CD4-positive, alpha-beta T cell (primary cell): Measurements from ENCODE around the gene LRRC15. TPM values are rescaled to one million over a fixed set of nuclear protein-coding genes. Genes with fewer than 3 reads are reported as not detected.

ENCODE experiments used
- ATAC-seq: fragments of 200-7000 bp; cut with Tn5 transposase; one replicate; pipeline ENCODE4 v1.10.0; 2022; ENCODE audit warnings: mild to moderate bottlenecking; ENCODE audit not compliant: poor library complexity
- CTCF ChIA-PET: fragments of 350-600 bp; sonication (Branson Sonifier 250); formaldehyde crosslinking; loops from one replicate; lab custom pipeline; 2021; ENCODE audit warnings: antibody characterized with exemption, inconsistent platforms; lab: Charles Lee
- POLR2A ChIA-PET: fragments of 350-600 bp; sonication (Branson Sonifier 250); formaldehyde crosslinking; loops from one replicate; lab custom pipeline; 2021; ENCODE audit warnings: antibody characterized with exemption, inconsistent platforms; lab: Charles Lee
- DNase-seq, 14 experiments: peaks; one replicate each; pipeline ENCODE4 v3.0.0-alpha.2; 2013 to 2020; ENCODE audit warnings: mixed read lengths in 2 of 14
- H3K27ac ChIP-seq, 2 donors: one replicate each; pipeline versions ENCODE4 v1.5.1 to v1.7.0; 2013; ENCODE audit warnings: low read length in 2 of 2, low read depth in 1 of 2, mild to moderate bottlenecking in 1 of 2
- H3K27me3 ChIP-seq, 2 experiments: 1 replicate in 1 of 2; 2 replicates in 1 of 2; pipeline versions ENCODE4 v1.6.1 to v1.7.0; 2013; ENCODE audit warnings: low read length in 2 of 2, control low read depth in 1 of 2, mild to moderate bottlenecking in 1 of 2, moderate library complexity in 1 of 2; ENCODE audit not compliant: insufficient read depth in 2 of 2, control insufficient read depth in 1 of 2
- H3K36me3 ChIP-seq: one replicate; pipeline ENCODE4 v1.6.1; 2013; ENCODE audit warnings: low read length, control low read depth; ENCODE audit not compliant: insufficient read depth
- H3K4me1 ChIP-seq: one replicate; pipeline ENCODE4 v1.6.1; 2013; ENCODE audit warnings: low read length, control low read depth; ENCODE audit not compliant: insufficient read depth
- H3K4me3 ChIP-seq: one replicate; pipeline ENCODE4 v1.5.1; 2013; ENCODE audit warnings: mild to moderate bottlenecking, low read length, moderate library complexity
- H3K9me3 ChIP-seq, 2 experiments: 1 replicate in 1 of 2; 2 replicates in 1 of 2; pipeline versions ENCODE4 v1.6.1 to v1.7.0; 2013; ENCODE audit warnings: low read length in 2 of 2, mild to moderate bottlenecking in 2 of 2, control low read depth in 1 of 2, moderate library complexity in 1 of 2; ENCODE audit not compliant: control insufficient read depth in 1 of 2, insufficient read depth in 1 of 2
- H3K27ac Mint-ChIP-seq: one replicate; pipeline ENCODE4 v1.8.0; 2020; ENCODE audit warnings: mixed read lengths
- H3K27me3 Mint-ChIP-seq: one replicate; pipeline ENCODE4 v1.8.0; 2021; ENCODE audit warnings: mixed read lengths
- H3K36me3 Mint-ChIP-seq: one replicate; pipeline ENCODE4 v1.8.0; 2021; ENCODE audit warnings: low read depth, mixed read lengths
- H3K4me1 Mint-ChIP-seq: one replicate; pipeline ENCODE4 v1.8.0; 2021; ENCODE audit warnings: low read depth, mixed read lengths
- H3K4me3 Mint-ChIP-seq: one replicate; pipeline ENCODE4 v1.8.0; 2020; ENCODE audit warnings: mild to moderate bottlenecking, mixed read lengths
- H3K9me3 Mint-ChIP-seq: one replicate; pipeline ENCODE4 v1.8.0; 2020; ENCODE audit warnings: mixed read lengths
- CTCF ChIP-seq: fragments of 200-600 bp; IDR thresholded peaks from one replicate; pipeline ENCODE4 v1.8.0; 2022; ENCODE audit warnings: antibody characterized with exemption, mild to moderate bottlenecking
- intact Hi-C, 2 experiments: fragments of 100-400 bp; cut with DNase I in 1 of 2; cut with micrococcal nuclease in 1 of 2; formaldehyde crosslinking; loops; one replicate each; pipeline versions ENCODE4 v1.15.1 to v1.9.0; 2023 to 2025; cut with DNase I, micrococcal nuclease
- total RNA-seq, 174 experiments: library from RNA in 2 of 174; stranded (reverse) in 2 of 174; gene quantifications; one replicate each; pipeline ENCODE4 v1.2.3 and lab custom pipeline; 2021 to 2026

Gene LRRC15
- total RNA-seq, 2 experiments from 2014 or later, result not detected

- ATAC-seq (no peak), DNase-seq (no peak)
- TF ChIP-seq CTCF, result no peak
- H3K9me3 Mint-ChIP-seq, result no peaks in the 10 kb centered on the region
- no peak overlapping the region for H3K4me3 ChIP-seq
- ChIA-PET POLR2A (no interaction called here), CTCF (no interaction called here)
- intact Hi-C loops, result no loop called here
- H3K27me3 ChIP-seq, result peaks cover 0 to 2% of the 10 kb centered on the region in 2 experiments
- H3K27ac Mint-ChIP-seq, result no peak overlapping the region
- H3K4me3 Mint-ChIP-seq, result no peak overlapping the region
- no peaks in the 10 kb centered on the region for H3K4me1 ChIP-seq
- H3K9me3 ChIP-seq, result peaks cover 0 to 3% of the 10 kb centered on the region in 2 experiments
- H3K36me3 Mint-ChIP-seq, result no peaks in the 10 kb centered on the region
- no peaks in the 10 kb centered on the region for H3K4me1 Mint-ChIP-seq
- H3K36me3 ChIP-seq, result no peaks in the 10 kb centered on the region
- peaks cover 6% of the 10 kb centered on the region for H3K27me3 Mint-ChIP-seq
- no peak overlapping the region for H3K27ac ChIP-seq
Observed at GRCh38 chr3:194380326-194380725, 10.8 kb upstream of the LRRC15 start.

GRCh38 chr3:194379651-194380050 is 10.1 kb upstream of the LRRC15 start:
- intact Hi-C loops, result no loop called here
- Mint-ChIP-seq H3K27me3 (peaks cover 6% of the 10 kb centered on the region), H3K4me1 (no peaks in the 10 kb centered on the region), H3K9me3 (no peaks in the 10 kb centered on the region), H3K36me3 (no peaks in the 10 kb centered on the region), H3K27ac (no peak overlapping the region), H3K4me3 (no peak overlapping the region)
- ATAC-seq (no peak), DNase-seq (no peak)
- TF ChIP-seq CTCF, result no peak
- H3K4me1 ChIP-seq, result no peaks in the 10 kb centered on the region
- no peak overlapping the region for H3K27ac ChIP-seq
- H3K4me3 ChIP-seq, result no peak overlapping the region
- POLR2A ChIA-PET, result no interaction called here
- CTCF ChIA-PET, result no interaction called here
- peaks cover 0 to 3% of the 10 kb centered on the region in 2 experiments for H3K9me3 ChIP-seq
- H3K36me3 ChIP-seq, result no peaks in the 10 kb centered on the region
- H3K27me3 ChIP-seq, result peaks cover 0 to 2% of the 10 kb centered on the region in 2 experiments

GRCh38 chr3:194379231-194379630 is 9.7 kb upstream of the LRRC15 start:
- no peak overlapping the region for H3K4me3 ChIP-seq
- H3K9me3 Mint-ChIP-seq, result no peaks in the 10 kb centered on the region
- ChIA-PET CTCF (no interaction called here), POLR2A (no interaction called here)
- peaks cover 0 to 2% of the 10 kb centered on the region in 2 experiments for H3K27me3 ChIP-seq
- intact Hi-C loops, result no loop called here
- peaks cover 0 to 3% of the 10 kb centered on the region in 2 experiments for H3K9me3 ChIP-seq
- no peaks in the 10 kb centered on the region for H3K36me3 Mint-ChIP-seq
- no peak overlapping the region for H3K4me3 Mint-ChIP-seq
- H3K27me3 Mint-ChIP-seq, result peaks cover 8% of the 10 kb centered on the region
- no peaks in the 10 kb centered on the region for H3K4me1 ChIP-seq
- DNase-seq (no peak), ATAC-seq (no peak)
- TF ChIP-seq CTCF, result no peak
- H3K27ac ChIP-seq, result no peak overlapping the region
- no peak overlapping the region for H3K27ac Mint-ChIP-seq
- no peaks in the 10 kb centered on the region for H3K36me3 ChIP-seq
- no peaks in the 10 kb centered on the region for H3K4me1 Mint-ChIP-seq
